ENCODE data around the gene ADAM29. TPM values are rescaled to one million over a fixed set of nuclear protein-coding genes. Genes with fewer than 3 reads are reported as not detected.

Gene ADAM29
- total RNA-seq, 1 experiment from 2014 or later: not detected

DNA sequence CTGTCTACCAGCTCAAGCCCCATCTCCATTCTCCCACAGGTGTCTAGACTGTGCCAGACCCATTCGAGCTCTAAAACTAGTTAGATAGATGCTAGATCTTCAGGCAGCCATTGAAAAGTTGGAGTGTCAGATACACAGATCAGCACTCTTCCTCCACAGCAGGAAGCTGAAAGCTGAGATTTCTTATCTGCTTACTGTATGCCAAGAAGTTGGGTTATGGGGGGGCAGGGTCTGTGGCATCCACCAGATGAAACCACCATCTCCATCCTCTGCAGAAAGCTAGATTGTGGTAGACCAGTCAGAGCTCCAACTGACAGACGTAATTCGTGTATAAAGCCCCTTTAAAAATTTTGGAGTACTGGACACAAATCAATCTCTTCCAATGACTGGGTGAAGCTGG is 54.8 kb downstream of the ADAM29 start:
- no peaks in the 10 kb centered on the region for H4K20me1 ChIP-seq (ENCODE audit: insufficient read depth)
- ATAC-seq: no peak
- H3K27me3 ChIP-seq (ENCODE audit: insufficient read depth, low read length): no peaks in the 10 kb centered on the region
- H3K9ac ChIP-seq (ENCODE audit: low read length): no peak overlapping the region
- no peak for DNase-seq (ENCODE audit: low read depth, low spot score)
- intact Hi-C loops (cut with micrococcal nuclease): no loop called here
- H3K4me2 ChIP-seq (ENCODE audit: low read length): no peak overlapping the region
- ChIA-PET CTCF (no interaction called here), POLR2A (no interaction called here), RAD21 (ENCODE audit: low non-redundant PET in 1 of 2, low total read pairs in 2 of 2, uncharacterized antibody in 2 of 2, unreplicated experiment in 2 of 2) (no interaction called here)
- no peaks in the 10 kb centered on the region for H3K79me2 ChIP-seq (ENCODE audit: insufficient read depth, low read length)
- no peaks in the 10 kb centered on the region for H3K9me3 ChIP-seq (ENCODE audit: control insufficient read depth in 1 of 2, insufficient read depth in 1 of 2, low read depth in 1 of 2, low read length in 2 of 2)
- H2AFZ ChIP-seq (ENCODE audit: low read depth, low read length, poor library complexity, severe bottlenecking): no peak overlapping the region
- no TSS peak for BruUV-seq (replicated peaks)
- no peaks in the 10 kb centered on the region for H3K4me1 ChIP-seq (ENCODE audit: control insufficient read depth in 1 of 2, insufficient read depth in 2 of 2, low read length in 2 of 2)
- H3K4me3 ChIP-seq (replicated peaks in 1 of 2; ENCODE audit: low read depth in 1 of 2, low read length in 2 of 2): no peak overlapping the region
- H3K9me2 ChIP-seq (ENCODE audit: insufficient read depth): no peaks in the 10 kb centered on the region
- H3K36me3 ChIP-seq (ENCODE audit: control insufficient read depth in 1 of 2, insufficient read depth in 2 of 2, low read length in 2 of 2): no peaks in the 10 kb centered on the region
- TF ChIP-seq TCF7L2 (IDR thresholded peaks at IDR 0.05; ENCODE audit: borderline replicate concordance, extremely low read depth, insufficient read depth, insufficient read length): no peak
- no peak overlapping the region for H3K27ac ChIP-seq (ENCODE audit: low read depth, low read length)

DNA sequence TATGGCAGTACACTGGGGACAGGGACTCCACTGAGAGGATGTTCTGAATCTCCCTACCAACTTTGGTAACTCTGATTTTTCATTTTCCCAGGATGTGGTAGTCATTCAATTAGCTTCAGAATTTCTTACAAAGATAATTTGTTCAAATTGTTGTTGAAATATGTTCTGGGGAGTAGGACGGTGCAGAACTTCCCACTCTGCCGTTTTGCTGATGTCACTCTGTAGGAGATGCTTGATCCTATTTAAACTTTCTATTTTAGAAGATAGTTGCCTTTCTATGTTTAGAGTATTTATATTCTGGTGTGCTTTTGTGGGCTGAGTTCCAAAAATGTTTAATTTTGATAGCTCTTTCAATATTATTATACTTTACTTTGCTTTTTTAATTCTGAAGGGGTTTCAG is 55.2 kb downstream of the ADAM29 start:
- Histone ChIP-seq H3K4me1 (ENCODE audit: control insufficient read depth in 1 of 2, insufficient read depth in 2 of 2, low read length in 2 of 2) (no peaks in the 10 kb centered on the region), H4K20me1 (ENCODE audit: insufficient read depth) (no peaks in the 10 kb centered on the region), H3K27ac (ENCODE audit: low read depth, low read length) (no peak overlapping the region), H3K27me3 (ENCODE audit: insufficient read depth, low read length) (no peaks in the 10 kb centered on the region), H3K9me2 (ENCODE audit: insufficient read depth) (no peaks in the 10 kb centered on the region), H3K4me3 (replicated peaks in 1 of 2; ENCODE audit: low read depth in 1 of 2, low read length in 2 of 2) (no peak overlapping the region), H3K36me3 (ENCODE audit: control insufficient read depth in 1 of 2, insufficient read depth in 2 of 2, low read length in 2 of 2) (no peaks in the 10 kb centered on the region), H2AFZ (ENCODE audit: low read depth, low read length, poor library complexity, severe bottlenecking) (no peak overlapping the region), H3K9me3 (ENCODE audit: control insufficient read depth in 1 of 2, insufficient read depth in 1 of 2, low read depth in 1 of 2, low read length in 2 of 2) (no peaks in the 10 kb centered on the region), H3K9ac (ENCODE audit: low read length) (no peak overlapping the region), H3K4me2 (ENCODE audit: low read length) (no peak overlapping the region), H3K79me2 (ENCODE audit: insufficient read depth, low read length) (no peaks in the 10 kb centered on the region)
- RAD21 ChIA-PET (ENCODE audit: low non-redundant PET in 1 of 2, low total read pairs in 2 of 2, uncharacterized antibody in 2 of 2, unreplicated experiment in 2 of 2): no interaction called here
- BruUV-seq (replicated peaks): no TSS peak
- ATAC-seq (no peak), DNase-seq (ENCODE audit: low read depth, low spot score) (no peak)
- POLR2A ChIA-PET: no interaction called here
- intact Hi-C loops (cut with micrococcal nuclease): no loop called here
- CTCF ChIA-PET: no interaction called here
- TF ChIP-seq ZNF274 (IDR thresholded peaks at IDR 0.05; ENCODE audit: low read depth, low read length) (no peak), FOSL1 (IDR thresholded peaks at IDR 0.05; ENCODE audit: low read depth) (no peak), CBX3 (IDR thresholded peaks at IDR 0.05; ENCODE audit: low read depth) (no peak), SP1 (IDR thresholded peaks at IDR 0.05; ENCODE audit: low read depth) (no peak), REST (IDR thresholded peaks at IDR 0.05; ENCODE audit: low read depth) (no peak), POLR2A (IDR thresholded peaks at IDR 0.05; ENCODE audit: borderline replicate concordance, extremely low read depth, insufficient read depth, insufficient read length) (no peak), EZH2phosphoT487 (IDR thresholded peaks at IDR 0.05; ENCODE audit: borderline replicate concordance) (no peak), TCF7L2 (IDR thresholded peaks at IDR 0.05; ENCODE audit: borderline replicate concordance, extremely low read depth, insufficient read depth, insufficient read length) (no peak), YY1 (IDR thresholded peaks at IDR 0.05; ENCODE audit: extremely low read depth, insufficient replicate concordance, low read depth, low read length) (no peak), JUND (IDR thresholded peaks at IDR 0.05) (no peak), RAD21 (IDR thresholded peaks at IDR 0.05; ENCODE audit: low read depth) (no peak), POLR2AphosphoS5 (IDR thresholded peaks at IDR 0.05; ENCODE audit: low read depth, low read length) (no peak), ELF1 (IDR thresholded peaks at IDR 0.05; ENCODE audit: borderline replicate concordance, low read depth) (no peak), CEBPB (IDR thresholded peaks at IDR 0.05; ENCODE audit: low read depth) (no peak), ZFX (IDR thresholded peaks at IDR 0.05) (no peak), SRF (IDR thresholded peaks at IDR 0.05; ENCODE audit: low read depth) (no peak)
- TF ChIP-seq, protein P1, sequence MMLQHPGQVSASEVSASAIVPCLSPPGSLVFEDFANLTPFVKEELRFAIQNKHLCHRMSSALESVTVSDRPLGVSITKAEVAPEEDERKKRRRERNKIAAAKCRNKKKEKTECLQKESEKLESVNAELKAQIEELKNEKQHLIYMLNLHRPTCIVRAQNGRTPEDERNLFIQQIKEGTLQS (IDR thresholded peaks at IDR 0.05): no peak
